Activated gamma-delta T cell (primary cell): ENCODE results near the gene KCNAB1.
"Not testable (repeated sequence)": the region's sequence is repeated elsewhere in the genome, so short reads cannot be mapped to it uniquely, and the experiment has no call there.

Source experiments
- DNase-seq: peaks from one replicate; lab custom pipeline; 2025; lab: John Stamatoyannopoulos, UW

KCNAB1 gene

GRCh38 chr3:156271508-156271907, 151.1 kb downstream of the KCNAB1 start:
- no peak for DNase-seq

GRCh38 chr3:156271995-156272719, 151.8 kb downstream of the KCNAB1 start:
- DNase-seq: no peak

- DNase-seq: no peak
Observed at GRCh38 chr3:156273111-156273694, 152.8 kb downstream of the KCNAB1 start.

DNA sequence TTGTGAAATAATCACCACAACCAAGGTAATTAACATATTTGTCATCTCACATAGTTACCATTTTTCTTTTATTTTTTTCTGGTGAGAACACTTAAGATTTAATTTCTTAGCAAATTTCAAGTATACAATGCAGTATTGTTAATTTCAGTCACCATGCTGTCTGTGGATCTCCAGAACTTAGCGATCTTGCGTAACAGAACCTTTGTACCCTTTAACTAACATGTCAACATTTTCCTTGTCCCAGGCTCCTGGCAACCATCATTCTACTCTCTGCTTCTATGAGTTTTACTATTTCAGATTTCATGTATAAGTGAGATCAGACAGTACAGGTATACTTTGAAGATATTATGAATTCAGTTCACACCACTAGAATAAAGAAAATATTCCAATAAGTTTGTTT, 154.4 kb downstream of the KCNAB1 start:
- DNase-seq: no peak

DNA sequence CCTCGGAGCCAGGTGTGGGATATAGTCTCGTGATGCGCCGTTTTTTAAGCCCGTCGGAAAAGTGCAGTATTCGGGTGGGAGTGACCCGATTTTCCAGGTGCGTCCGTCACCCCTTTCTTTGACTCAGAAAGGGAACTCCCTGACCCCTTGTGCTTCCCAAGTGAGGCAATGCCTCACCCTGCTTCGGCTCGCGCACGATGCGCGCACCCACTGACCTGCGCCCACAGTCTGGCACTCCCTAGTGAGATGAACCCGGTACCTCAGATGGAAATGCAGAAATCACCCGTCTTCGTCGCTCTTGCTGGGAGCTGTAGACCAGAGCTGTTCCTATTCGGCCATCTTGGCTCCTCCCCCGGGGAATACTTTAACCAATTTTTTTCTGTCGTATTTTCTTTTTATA, 164.3 kb downstream of the KCNAB1 start:
- DNase-seq: not testable (repeated sequence)

GRCh38 chr3:156285626-156286025, 165.2 kb downstream of the KCNAB1 start:
- no peak for DNase-seq

GRCh38 chr3:156290924-156291271, 170.5 kb downstream of the KCNAB1 start:
- DNase-seq: no peak

DNA sequence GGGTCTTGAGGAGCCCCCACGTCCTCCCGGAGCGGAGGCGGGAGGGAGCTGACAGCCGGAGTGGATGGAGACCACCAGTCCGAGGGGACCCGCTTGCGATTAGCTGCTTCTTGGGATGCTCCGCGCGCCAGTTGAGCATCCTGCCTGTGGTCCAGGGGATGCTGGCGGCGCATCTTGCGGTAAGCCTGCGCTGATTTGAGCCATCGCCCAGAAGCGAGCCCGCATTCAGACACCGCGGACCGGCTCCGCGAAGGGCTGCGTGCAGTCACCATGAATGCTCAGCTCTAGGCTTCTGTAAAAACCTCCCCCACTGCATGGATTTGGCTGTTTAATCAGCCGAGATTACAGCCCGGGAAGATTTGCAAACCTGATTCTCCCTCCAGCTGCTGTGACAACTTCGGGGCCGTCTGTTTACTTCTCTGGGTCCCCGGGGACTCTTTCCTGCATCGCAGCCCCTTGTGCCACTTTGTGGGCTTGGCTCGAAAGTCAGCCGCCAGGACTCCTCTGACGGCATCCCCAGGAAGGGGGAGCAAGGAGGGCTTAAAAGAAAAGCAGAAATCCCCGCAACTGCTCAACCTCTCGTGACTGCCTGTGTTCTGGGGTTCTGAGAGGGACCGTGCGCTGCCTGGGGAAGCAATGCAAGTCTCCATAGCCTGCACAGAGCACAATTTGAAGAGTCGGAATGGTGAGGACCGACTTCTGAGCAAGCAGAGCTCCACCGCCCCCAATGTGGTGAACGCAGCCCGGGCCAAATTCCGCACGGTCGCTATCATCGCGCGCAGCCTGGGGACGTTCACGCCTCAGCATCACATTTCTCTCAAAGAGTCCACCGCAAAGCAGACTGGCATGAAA, 171.1 kb downstream of the KCNAB1 start:
- no peak for DNase-seq

- no peak for DNase-seq
Observed at GRCh38 chr3:156293566-156293965, 173.2 kb downstream of the KCNAB1 start.

DNA sequence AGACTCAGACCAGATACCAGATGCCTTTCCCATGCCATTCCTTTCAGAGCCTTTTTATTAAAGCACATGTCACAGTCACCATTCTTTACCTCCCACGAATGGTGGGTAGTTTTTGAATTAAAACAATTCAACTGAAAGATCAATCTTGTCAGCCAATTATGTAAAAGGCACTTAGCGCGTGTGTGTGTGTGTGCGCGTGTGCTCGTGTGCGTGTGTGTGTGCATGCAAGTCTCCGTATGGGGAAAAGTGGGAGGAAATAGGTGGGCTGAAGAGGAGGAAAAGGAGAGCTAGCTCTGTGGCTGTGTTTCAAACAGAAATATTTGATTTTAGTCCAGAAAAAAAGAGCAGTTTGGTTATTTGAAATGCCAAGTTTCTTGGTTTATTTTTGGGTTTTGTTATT, 177.2 kb downstream of the KCNAB1 start:
- DNase-seq: no peak

- no peak for DNase-seq
Observed at GRCh38 chr3:156298014-156298413, 177.6 kb downstream of the KCNAB1 start.

- DNase-seq: no peak
Observed at GRCh38 chr3:156298938-156299337, 178.6 kb downstream of the KCNAB1 start.

DNA sequence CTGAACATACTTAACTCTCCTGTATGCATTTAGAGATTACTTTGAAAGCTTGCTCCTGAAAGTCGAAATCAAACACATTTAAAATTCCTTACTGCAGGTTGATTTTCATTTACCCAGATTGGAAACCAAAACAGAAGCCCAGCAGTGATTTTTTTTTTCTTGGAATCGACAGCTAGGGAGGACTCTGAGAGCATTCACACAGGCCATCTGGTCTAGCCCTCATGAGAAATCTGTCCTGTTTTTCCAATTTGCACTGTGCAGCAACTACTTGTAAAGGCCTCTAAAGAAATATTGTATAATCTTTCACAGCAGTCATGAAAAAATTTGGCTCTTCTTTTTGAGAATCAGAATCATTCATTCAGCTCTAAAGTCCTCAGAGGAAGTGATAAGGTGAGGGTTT, 179.2 kb downstream of the KCNAB1 start:
- no peak for DNase-seq

DNA sequence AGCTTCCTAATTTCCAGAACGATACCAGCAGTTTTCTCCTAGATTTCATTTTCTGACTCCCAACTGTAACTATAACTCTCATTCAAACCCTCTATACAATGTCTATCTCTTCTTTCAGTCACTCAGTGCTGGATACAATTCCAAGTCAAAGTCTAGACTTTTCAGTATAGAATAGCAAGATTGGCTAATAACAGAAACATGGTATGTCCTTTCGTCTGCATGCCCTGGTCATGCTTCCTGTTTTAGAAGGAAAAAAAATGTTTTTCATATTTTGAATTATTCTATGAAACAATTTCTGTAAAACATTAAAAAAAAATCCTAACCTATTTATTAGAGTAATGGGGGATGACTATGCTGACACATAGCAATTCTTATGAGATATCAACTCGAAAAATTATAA, 180.0 kb downstream of the KCNAB1 start:
- no peak for DNase-seq

DNA sequence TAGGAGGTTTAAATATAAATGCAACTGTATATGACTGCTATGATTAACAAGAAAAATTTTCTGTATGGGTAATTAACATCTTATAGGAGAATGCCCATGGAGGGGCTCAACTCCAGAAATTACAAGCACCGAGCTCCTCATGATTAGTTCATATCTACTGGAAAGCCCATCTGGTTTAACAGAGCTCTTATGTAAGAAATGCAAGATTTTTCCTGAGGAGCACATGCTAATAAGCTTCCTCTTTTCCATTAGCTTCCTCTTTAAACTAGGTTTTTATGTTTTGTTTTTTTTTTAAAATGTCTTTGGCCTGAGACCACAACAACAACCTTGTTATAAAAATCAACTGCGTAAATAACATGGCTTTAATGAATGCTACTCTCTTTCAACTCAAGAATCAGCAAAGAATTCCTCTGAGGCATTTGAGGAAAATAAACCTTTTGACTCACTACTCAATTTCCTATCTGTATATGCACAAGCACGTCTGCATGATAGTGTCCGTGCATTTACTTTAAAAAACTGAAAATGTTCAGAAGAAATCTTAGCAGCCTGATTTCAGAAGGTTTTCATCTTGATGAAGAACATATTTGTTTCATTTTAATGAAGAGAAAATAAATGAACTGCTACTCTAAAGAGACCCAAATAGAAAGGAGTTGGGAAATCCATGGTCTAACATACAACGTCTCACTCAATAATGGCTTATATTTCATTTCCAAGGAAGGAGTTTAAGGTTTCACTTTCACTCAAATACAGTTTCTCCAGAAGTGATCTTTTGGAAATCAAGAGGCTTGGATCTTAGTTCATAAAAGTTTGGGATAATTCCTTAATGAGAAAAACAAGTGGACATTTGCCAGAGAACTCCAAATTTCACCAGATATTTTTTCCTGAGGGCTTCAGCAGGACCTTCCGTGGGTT, 180.8 kb downstream of the KCNAB1 start:
- DNase-seq: no peak

DNA sequence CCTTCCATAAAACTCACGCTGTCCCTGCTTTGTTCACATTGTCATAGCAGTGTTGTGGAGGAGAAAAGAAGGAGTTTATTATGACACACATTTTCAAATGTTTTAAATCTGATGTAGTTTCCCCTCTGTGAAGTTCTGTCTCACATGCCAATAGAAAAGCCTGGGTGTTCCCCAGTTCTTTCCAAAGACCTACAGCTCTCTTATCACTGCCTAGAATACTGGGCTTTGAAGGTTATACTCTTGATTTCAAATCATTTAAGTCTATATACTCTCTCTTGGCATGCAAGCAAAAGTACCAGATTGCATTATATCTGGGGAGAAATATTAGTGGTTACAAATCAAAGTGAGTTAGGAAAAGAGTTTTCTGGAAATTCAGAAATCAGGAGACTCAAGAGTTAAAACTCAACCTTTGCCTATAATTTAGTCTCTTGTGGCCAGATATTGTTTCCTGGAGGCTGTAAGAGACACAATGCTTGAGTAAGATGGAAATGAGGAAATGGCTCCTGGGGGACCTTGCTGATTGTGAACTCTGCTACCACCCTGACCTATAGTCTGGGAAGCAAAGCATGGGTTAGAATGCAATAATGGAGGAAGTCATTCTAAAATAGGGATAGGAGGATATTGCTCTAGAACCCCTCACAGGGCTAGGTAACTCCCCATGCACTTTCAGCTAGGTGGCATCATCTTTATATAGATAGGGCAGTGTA, 182.8 kb downstream of the KCNAB1 start:
- no peak for DNase-seq

GRCh38 chr3:156304406-156304805, 184.0 kb downstream of the KCNAB1 start:
- no peak for DNase-seq

- DNase-seq: no peak
Observed at GRCh38 chr3:156305672-156306071, 185.3 kb downstream of the KCNAB1 start.

- no peak for DNase-seq
Observed at GRCh38 chr3:156307704-156308103, 187.3 kb downstream of the KCNAB1 start.

DNA sequence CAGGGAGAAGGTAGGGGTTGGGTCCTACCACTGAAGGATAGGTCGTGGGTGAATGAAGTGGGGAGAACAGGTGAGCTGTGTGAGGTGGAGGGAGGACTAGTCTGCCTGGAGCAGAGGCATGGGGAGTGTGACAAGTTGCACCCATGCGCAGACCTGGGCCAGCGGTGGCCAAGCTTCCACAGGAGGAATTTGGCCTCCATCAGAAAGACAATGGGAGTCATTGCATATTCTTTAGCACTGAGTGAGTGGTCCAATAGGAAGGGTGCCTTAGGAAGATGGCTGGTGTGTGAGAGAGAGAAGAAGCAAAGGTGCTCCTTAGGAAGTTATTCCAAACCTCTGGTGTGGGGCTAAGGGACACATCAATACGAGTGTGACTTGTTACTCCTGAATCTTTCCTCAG, 191.1 kb downstream of the KCNAB1 start:
- no peak for DNase-seq

GRCh38 chr3:156311930-156312329, 191.6 kb downstream of the KCNAB1 start:
- no peak for DNase-seq
